OCI-LY7 (cell line): ENCODE results near the gene LHX4. TPM values are rescaled to one million over a fixed set of nuclear protein-coding genes. Genes with fewer than 3 reads are reported as not detected.

Experiments
- BruUV-seq: library from RNA; stranded (reverse); fragments of 400-500 nt; replicated peaks from 2 replicates; lab custom pipeline; 2021; lab: Mats Ljungman, UMichigan
- CTCF ChIA-PET: fragments of 300-600 bp; sonication (Branson Sonifier 250); formaldehyde crosslinking; loops from one replicate; lab custom pipeline; 2022; ENCODE audit warnings: antibody characterized with exemption; ENCODE audit not compliant: unreplicated experiment; lab: Charles Lee
- POLR2A ChIA-PET: fragments of 300-600 bp; sonication (Branson Sonifier 250); formaldehyde crosslinking; loops from one replicate; lab custom pipeline; 2022; ENCODE audit warnings: antibody characterized with exemption; lab: Charles Lee
- DNase-seq: peaks from one replicate; pipeline ENCODE4 v3.0.0-alpha.2; 2015; ENCODE audit warnings: low spot score
- H2AFZ ChIP-seq: fragments of 200-600 bp; sonication (generic), shearing (Covaris generic); 2 replicates; pipeline ENCODE4 v1.6.1; 2014; ENCODE audit warnings: mild to moderate bottlenecking, antibody characterized with exemption, low read length, moderate library complexity
- H3K27ac ChIP-seq: fragments of 200-600 bp; sonication (generic); 2 replicates; pipeline ENCODE4 v1.5.1; 2014; ENCODE audit warnings: mixed run types, low read depth, mild to moderate bottlenecking, moderate library complexity, low read length, inconsistent platforms; ENCODE audit not compliant: poor library complexity, severe bottlenecking
- H3K36me3 ChIP-seq: fragments of 200-600 bp; sonication (generic); 2 replicates; pipeline ENCODE4 v1.6.1; 2014; ENCODE audit warnings: mild to moderate bottlenecking, antibody characterized with exemption, low read length, moderate library complexity, mixed read lengths; ENCODE audit not compliant: insufficient read depth
- H3K4me1 ChIP-seq: fragments of 200-600 bp; sonication (generic); 2 replicates; pipeline ENCODE4 v1.5.1; 2014; ENCODE audit warnings: mild to moderate bottlenecking, low read length; ENCODE audit not compliant: insufficient read depth, poor library complexity, severe bottlenecking
- H3K4me2 ChIP-seq: fragments of 200-600 bp; sonication (generic); 2 replicates; pipeline ENCODE4 v1.6.1; 2014; ENCODE audit warnings: mild to moderate bottlenecking, low read length
- H3K4me3 ChIP-seq: fragments of 200-600 bp; sonication (generic); 2 replicates; pipeline ENCODE4 v1.5.1; 2014; ENCODE audit warnings: mild to moderate bottlenecking, low read depth, low read length; ENCODE audit not compliant: poor library complexity, severe bottlenecking
- H3K79me2 ChIP-seq: fragments of 200-600 bp; sonication (generic); 2 replicates; pipeline ENCODE4 v1.6.1; 2016; ENCODE audit warnings: low read depth, mild to moderate bottlenecking, low read length, moderate library complexity, mixed read lengths; ENCODE audit not compliant: insufficient read depth
- H3K9me2 ChIP-seq: fragments of 200-600 bp; sonication (generic); 2 replicates; pipeline ENCODE4 v1.6.1; 2016; ENCODE audit warnings: mild to moderate bottlenecking, low read length, mixed read lengths; ENCODE audit not compliant: insufficient read depth
- H3K9me3 ChIP-seq: fragments of 200-600 bp; sonication (generic); 2 replicates; pipeline ENCODE4 v1.6.1; 2014; ENCODE audit warnings: mild to moderate bottlenecking, mixed run types, low read length, mixed read lengths
- H4K20me1 ChIP-seq: fragments of 200-600 bp; sonication (generic); 2 replicates; pipeline ENCODE4 v1.6.1; 2014; ENCODE audit warnings: mild to moderate bottlenecking, antibody characterized with exemption, low read length, moderate library complexity, mixed read lengths; ENCODE audit not compliant: insufficient read depth
- CTCF ChIP-seq: fragments of 200-600 bp; sonication (generic); conservative IDR thresholded peaks from 2 replicates; pipeline ENCODE4 v1.5.1; 2014; ENCODE audit warnings: mild to moderate bottlenecking, antibody characterized with exemption, low read length, moderate library complexity, mixed read lengths
- EZH2phosphoT487 ChIP-seq: fragments of 200-600 bp; sonication (generic); IDR thresholded peaks from 2 replicates; pipeline ENCODE4 v1.6.1; 2018; ENCODE audit warnings: low read depth, borderline replicate concordance, mild to moderate bottlenecking, mixed run types, antibody characterized with exemption, low read length, moderate library complexity, mixed read lengths
- intact Hi-C: fragments of 100-400 bp; cut with micrococcal nuclease; formaldehyde crosslinking; loops from one replicate; pipeline ENCODE4 v1.10.0; 2022; ENCODE audit not compliant: unreplicated experiment
- total RNA-seq, 2 experiments: library from RNA; depleted of rRNA in 1 of 2; stranded (reverse); fragments of >200 nt in 1 of 2; shearing (Covaris generic) in 1 of 2; gene quantifications; 2 replicates each; pipeline ENCODE4 v1.2.3, GENCODE V29; 2014 to 2022

Gene LHX4
- total RNA-seq, 2 experiments from 2014 or later, result 0.06 TPM; not detected in 1

GRCh38 chr1:180186831-180187230, 43.2 kb upstream of the LHX4 start:
- ChIA-PET POLR2A (no interaction called here), CTCF (no interaction called here)
- intact Hi-C loops, result loop anchor here (2.0 to 5.0 kb wide), 2 partner anchors 56 to 230 kb away; no protein-coding TSS in a partner anchor
- H3K79me2 ChIP-seq, result no peaks in the 10 kb centered on the region
- no TSS peak for BruUV-seq
- DNase-seq, result no peak
- no peaks in the 10 kb centered on the region for H3K9me3 ChIP-seq
- H3K4me3 ChIP-seq, result no peak overlapping the region
- no peaks in the 10 kb centered on the region for H3K36me3 ChIP-seq
- H4K20me1 ChIP-seq, result no peaks in the 10 kb centered on the region
- no peak overlapping the region for H3K4me2 ChIP-seq
- no peak for TF ChIP-seq CTCF
- TF ChIP-seq EZH2phosphoT487, result no peak
- H3K4me1 ChIP-seq, result no peaks in the 10 kb centered on the region
- H2AFZ ChIP-seq, result no peak overlapping the region
- no peaks in the 10 kb centered on the region for H3K9me2 ChIP-seq
- H3K27ac ChIP-seq, result no peak overlapping the region

GRCh38 chr1:180187626-180188025, 42.4 kb upstream of the LHX4 start:
- no peak for DNase-seq
- intact Hi-C loops, result loop anchor here (2.0 to 5.0 kb wide), 3 partner anchors 55 to 291 kb away; no protein-coding TSS in a partner anchor
- no peaks in the 10 kb centered on the region for H3K9me3 ChIP-seq
- no peak overlapping the region for H2AFZ ChIP-seq
- no peaks in the 10 kb centered on the region for H3K4me1 ChIP-seq
- no peaks in the 10 kb centered on the region for H3K79me2 ChIP-seq
- no peaks in the 10 kb centered on the region for H3K36me3 ChIP-seq
- ChIA-PET POLR2A (interaction anchor here (0.6 to 1.7 kb wide), 3 partner anchors 9 to 422 kb away, joined by 3 to 5 read pairs (median 4); no protein-coding TSS in a partner anchor), CTCF (interaction anchor here (0.9 kb wide), 1 partner anchor 11 kb away, joined by 3 read pairs; no protein-coding TSS in a partner anchor)
- no TSS peak for BruUV-seq
- TF ChIP-seq EZH2phosphoT487 (no peak), CTCF (no peak)
- no peak overlapping the region for H3K4me3 ChIP-seq
- H3K27ac ChIP-seq, result no peak overlapping the region
- H4K20me1 ChIP-seq, result no peaks in the 10 kb centered on the region
- no peak overlapping the region for H3K4me2 ChIP-seq
- H3K9me2 ChIP-seq, result no peaks in the 10 kb centered on the region

- Histone ChIP-seq H2AFZ (no peak overlapping the region), H3K4me1 (no peaks in the 10 kb centered on the region), H3K79me2 (no peaks in the 10 kb centered on the region), H3K4me2 (no peak overlapping the region), H4K20me1 (no peaks in the 10 kb centered on the region), H3K4me3 (no peak overlapping the region), H3K9me2 (no peaks in the 10 kb centered on the region), H3K9me3 (no peaks in the 10 kb centered on the region), H3K27ac (no peak overlapping the region), H3K36me3 (no peaks in the 10 kb centered on the region)
- BruUV-seq, result no TSS peak
- intact Hi-C loops, result loop anchor here (2.0 to 5.0 kb wide), 2 partner anchors 229 to 291 kb away; no protein-coding TSS in a partner anchor
- peak; percentile 27 for DNase-seq
- peak; percentile 77 for TF ChIP-seq CTCF
- TF ChIP-seq EZH2phosphoT487, result no peak
- ChIA-PET POLR2A (interaction anchor here (0.6 to 1.7 kb wide), 3 partner anchors 9 to 422 kb away, joined by 3 to 5 read pairs (median 4); no protein-coding TSS in a partner anchor), CTCF (interaction anchor here (0.9 kb wide), 1 partner anchor 12 kb away, joined by 3 read pairs; no protein-coding TSS in a partner anchor)
Measured at GRCh38 chr1:180188091-180188506, 42.0 kb upstream of the LHX4 start.
